Measurements from ENCODE around the gene TMPRSS4.

DNA sequence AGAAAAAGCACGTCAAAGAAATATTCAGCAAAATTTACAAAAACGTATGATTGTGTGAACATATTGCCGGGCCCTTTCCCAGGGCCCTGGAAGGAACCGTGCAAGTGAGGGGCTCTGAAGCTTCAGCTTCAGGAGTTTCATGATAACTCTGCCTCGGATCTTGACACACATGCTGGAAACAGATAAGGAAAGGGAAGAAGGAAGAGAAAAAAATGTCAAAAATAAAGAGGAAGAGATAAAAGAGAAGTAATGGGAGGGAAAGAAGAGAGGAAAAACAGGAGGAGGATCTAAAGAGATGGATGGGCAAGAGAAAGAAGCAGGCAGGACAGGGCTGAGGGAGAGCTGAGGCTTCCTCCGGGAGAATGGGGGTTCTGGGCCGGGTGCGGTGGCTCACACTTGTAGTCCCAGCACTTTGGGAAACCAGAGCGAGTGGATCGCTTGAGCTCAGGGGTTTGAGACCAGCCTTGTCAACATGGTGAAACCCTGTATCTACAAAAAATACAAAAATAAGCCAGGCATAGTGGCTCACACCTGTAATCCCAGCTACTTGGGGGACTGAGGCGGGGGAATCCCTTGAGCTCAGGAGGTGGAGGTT, 2.7 kb upstream of the TMPRSS4 start:
- TF ChIP-seq, protein P1, sequence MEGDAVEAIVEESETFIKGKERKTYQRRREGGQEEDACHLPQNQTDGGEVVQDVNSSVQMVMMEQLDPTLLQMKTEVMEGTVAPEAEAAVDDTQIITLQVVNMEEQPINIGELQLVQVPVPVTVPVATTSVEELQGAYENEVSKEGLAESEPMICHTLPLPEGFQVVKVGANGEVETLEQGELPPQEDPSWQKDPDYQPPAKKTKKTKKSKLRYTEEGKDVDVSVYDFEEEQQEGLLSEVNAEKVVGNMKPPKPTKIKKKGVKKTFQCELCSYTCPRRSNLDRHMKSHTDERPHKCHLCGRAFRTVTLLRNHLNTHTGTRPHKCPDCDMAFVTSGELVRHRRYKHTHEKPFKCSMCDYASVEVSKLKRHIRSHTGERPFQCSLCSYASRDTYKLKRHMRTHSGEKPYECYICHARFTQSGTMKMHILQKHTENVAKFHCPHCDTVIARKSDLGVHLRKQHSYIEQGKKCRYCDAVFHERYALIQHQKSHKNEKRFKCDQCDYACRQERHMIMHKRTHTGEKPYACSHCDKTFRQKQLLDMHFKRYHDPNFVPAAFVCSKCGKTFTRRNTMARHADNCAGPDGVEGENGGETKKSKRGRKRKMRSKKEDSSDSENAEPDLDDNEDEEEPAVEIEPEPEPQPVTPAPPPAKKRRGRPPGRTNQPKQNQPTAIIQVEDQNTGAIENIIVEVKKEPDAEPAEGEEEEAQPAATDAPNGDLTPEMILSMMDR (IDR thresholded peaks at IDR 0.05): no peak
- TF ChIP-seq ELF1 (IDR thresholded peaks at IDR 0.05): no peak
- TF ChIP-seq, protein P2, sequence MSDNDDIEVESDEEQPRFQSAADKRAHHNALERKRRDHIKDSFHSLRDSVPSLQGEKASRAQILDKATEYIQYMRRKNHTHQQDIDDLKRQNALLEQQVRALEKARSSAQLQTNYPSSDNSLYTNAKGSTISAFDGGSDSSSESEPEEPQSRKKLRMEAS (IDR thresholded peaks at IDR 0.05; ENCODE audit: low read depth): no peak
- TF ChIP-seq, protein P3, sequence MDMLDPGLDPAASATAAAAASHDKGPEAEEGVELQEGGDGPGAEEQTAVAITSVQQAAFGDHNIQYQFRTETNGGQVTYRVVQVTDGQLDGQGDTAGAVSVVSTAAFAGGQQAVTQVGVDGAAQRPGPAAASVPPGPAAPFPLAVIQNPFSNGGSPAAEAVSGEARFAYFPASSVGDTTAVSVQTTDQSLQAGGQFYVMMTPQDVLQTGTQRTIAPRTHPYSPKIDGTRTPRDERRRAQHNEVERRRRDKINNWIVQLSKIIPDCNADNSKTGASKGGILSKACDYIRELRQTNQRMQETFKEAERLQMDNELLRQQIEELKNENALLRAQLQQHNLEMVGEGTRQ (IDR thresholded peaks at IDR 0.05; ENCODE audit: borderline replicate concordance, low read depth, low read length): no peak
- TF ChIP-seq EZH2phosphoT487 (IDR thresholded peaks at IDR 0.05; ENCODE audit: borderline replicate concordance, low read depth): no peak
- no peak for TF ChIP-seq POLR2AphosphoS5 (IDR thresholded peaks at IDR 0.05; ENCODE audit: low read depth, low read length)
- TF ChIP-seq, protein P4, sequence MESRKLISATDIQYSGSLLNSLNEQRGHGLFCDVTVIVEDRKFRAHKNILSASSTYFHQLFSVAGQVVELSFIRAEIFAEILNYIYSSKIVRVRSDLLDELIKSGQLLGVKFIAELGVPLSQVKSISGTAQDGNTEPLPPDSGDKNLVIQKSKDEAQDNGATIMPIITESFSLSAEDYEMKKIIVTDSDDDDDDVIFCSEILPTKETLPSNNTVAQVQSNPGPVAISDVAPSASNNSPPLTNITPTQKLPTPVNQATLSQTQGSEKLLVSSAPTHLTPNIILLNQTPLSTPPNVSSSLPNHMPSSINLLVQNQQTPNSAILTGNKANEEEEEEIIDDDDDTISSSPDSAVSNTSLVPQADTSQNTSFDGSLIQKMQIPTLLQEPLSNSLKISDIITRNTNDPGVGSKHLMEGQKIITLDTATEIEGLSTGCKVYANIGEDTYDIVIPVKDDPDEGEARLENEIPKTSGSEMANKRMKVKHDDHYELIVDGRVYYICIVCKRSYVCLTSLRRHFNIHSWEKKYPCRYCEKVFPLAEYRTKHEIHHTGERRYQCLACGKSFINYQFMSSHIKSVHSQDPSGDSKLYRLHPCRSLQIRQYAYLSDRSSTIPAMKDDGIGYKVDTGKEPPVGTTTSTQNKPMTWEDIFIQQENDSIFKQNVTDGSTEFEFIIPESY (IDR thresholded peaks at IDR 0.05; ENCODE audit: borderline replicate concordance, low read depth): no peak
- TF ChIP-seq YY1 (IDR thresholded peaks at IDR 0.05; ENCODE audit: low read depth): no peak
- no peak for TF ChIP-seq JUND (IDR thresholded peaks at IDR 0.05)
- TF ChIP-seq GABPA (IDR thresholded peaks at IDR 0.05; ENCODE audit: low read depth): no peak
- TF ChIP-seq CHD2 (IDR thresholded peaks at IDR 0.05; ENCODE audit: low read length, partially characterized antibody): no peak
- TF ChIP-seq SMC3 (IDR thresholded peaks at IDR 0.05; ENCODE audit: low read depth, low read length): no peak
- TF ChIP-seq MEF2A (IDR thresholded peaks at IDR 0.05; ENCODE audit: borderline replicate concordance, low read depth): no peak

All from SK-N-SH (cell line).